CD4-positive, alpha-beta T cell (primary cell): ENCODE measurements around the gene HIVEP3. TPM values are rescaled to one million over a fixed set of nuclear protein-coding genes. Genes with fewer than 3 reads are reported as not detected.

Source experiments
- ATAC-seq: fragments of 200-7000 bp; cut with Tn5 transposase; one replicate; pipeline ENCODE4 v1.10.0; 2022; ENCODE audit warnings: mild to moderate bottlenecking; ENCODE audit not compliant: poor library complexity
- CTCF ChIA-PET: fragments of 350-600 bp; sonication (Branson Sonifier 250); formaldehyde crosslinking; loops from one replicate; lab custom pipeline; 2021; ENCODE audit warnings: antibody characterized with exemption, inconsistent platforms; lab: Charles Lee
- POLR2A ChIA-PET: fragments of 350-600 bp; sonication (Branson Sonifier 250); formaldehyde crosslinking; loops from one replicate; lab custom pipeline; 2021; ENCODE audit warnings: antibody characterized with exemption, inconsistent platforms; lab: Charles Lee
- DNase-seq, 14 experiments: peaks; one replicate each; pipeline ENCODE4 v3.0.0-alpha.2; 2013 to 2020; ENCODE audit warnings: mixed read lengths in 2 of 14
- H3K27ac ChIP-seq, 2 donors: one replicate each; pipeline versions ENCODE4 v1.5.1 to v1.7.0; 2013; ENCODE audit warnings: low read length in 2 of 2, low read depth in 1 of 2, mild to moderate bottlenecking in 1 of 2
- H3K27me3 ChIP-seq, 2 experiments: 1 replicate in 1 of 2; 2 replicates in 1 of 2; pipeline versions ENCODE4 v1.6.1 to v1.7.0; 2013; ENCODE audit warnings: low read length in 2 of 2, control low read depth in 1 of 2, mild to moderate bottlenecking in 1 of 2, moderate library complexity in 1 of 2; ENCODE audit not compliant: insufficient read depth in 2 of 2, control insufficient read depth in 1 of 2
- H3K36me3 ChIP-seq: one replicate; pipeline ENCODE4 v1.6.1; 2013; ENCODE audit warnings: low read length, control low read depth; ENCODE audit not compliant: insufficient read depth
- H3K4me1 ChIP-seq: one replicate; pipeline ENCODE4 v1.6.1; 2013; ENCODE audit warnings: low read length, control low read depth; ENCODE audit not compliant: insufficient read depth
- H3K4me3 ChIP-seq: one replicate; pipeline ENCODE4 v1.5.1; 2013; ENCODE audit warnings: mild to moderate bottlenecking, low read length, moderate library complexity
- H3K9me3 ChIP-seq, 2 experiments: 1 replicate in 1 of 2; 2 replicates in 1 of 2; pipeline versions ENCODE4 v1.6.1 to v1.7.0; 2013; ENCODE audit warnings: low read length in 2 of 2, mild to moderate bottlenecking in 2 of 2, control low read depth in 1 of 2, moderate library complexity in 1 of 2; ENCODE audit not compliant: control insufficient read depth in 1 of 2, insufficient read depth in 1 of 2
- H3K27ac Mint-ChIP-seq: one replicate; pipeline ENCODE4 v1.8.0; 2020; ENCODE audit warnings: mixed read lengths
- H3K27me3 Mint-ChIP-seq: one replicate; pipeline ENCODE4 v1.8.0; 2021; ENCODE audit warnings: mixed read lengths
- H3K36me3 Mint-ChIP-seq: one replicate; pipeline ENCODE4 v1.8.0; 2021; ENCODE audit warnings: low read depth, mixed read lengths
- H3K4me1 Mint-ChIP-seq: one replicate; pipeline ENCODE4 v1.8.0; 2021; ENCODE audit warnings: low read depth, mixed read lengths
- H3K4me3 Mint-ChIP-seq: one replicate; pipeline ENCODE4 v1.8.0; 2020; ENCODE audit warnings: mild to moderate bottlenecking, mixed read lengths
- H3K9me3 Mint-ChIP-seq: one replicate; pipeline ENCODE4 v1.8.0; 2020; ENCODE audit warnings: mixed read lengths
- CTCF ChIP-seq: fragments of 200-600 bp; IDR thresholded peaks from one replicate; pipeline ENCODE4 v1.8.0; 2022; ENCODE audit warnings: antibody characterized with exemption, mild to moderate bottlenecking
- intact Hi-C, 2 experiments: fragments of 100-400 bp; cut with DNase I in 1 of 2; cut with micrococcal nuclease in 1 of 2; formaldehyde crosslinking; loops; one replicate each; pipeline versions ENCODE4 v1.15.1 to v1.9.0; 2023 to 2025; cut with DNase I, micrococcal nuclease
- total RNA-seq, 174 experiments: library from RNA in 2 of 174; stranded (reverse) in 2 of 174; gene quantifications; one replicate each; pipeline ENCODE4 v1.2.3 and lab custom pipeline; 2021 to 2026

The HIVEP3 gene
- total RNA-seq, 2 experiments from 2014 or later: 5.1 to 5.4 TPM

- Mint-ChIP-seq H3K27ac (no peak overlapping the region), H3K9me3 (no peaks in the 10 kb centered on the region), H3K27me3 (no peaks in the 10 kb centered on the region), H3K4me1 (peaks cover 17% of the 10 kb centered on the region), H3K36me3 (no peaks in the 10 kb centered on the region), H3K4me3 (no peak overlapping the region)
- TF ChIP-seq CTCF: no peak
- peaks cover 38% of the 10 kb centered on the region for H3K4me1 ChIP-seq
- H3K27me3 ChIP-seq: no peaks in the 10 kb centered on the region
- no peak overlapping the region for H3K4me3 ChIP-seq
- no peak for DNase-seq
- H3K9me3 ChIP-seq: no peaks in the 10 kb centered on the region
- CTCF ChIA-PET: no interaction called here
- H3K27ac ChIP-seq: no peak overlapping the region
- intact Hi-C loops: no loop called here
- POLR2A ChIA-PET: interaction anchor here (1.1 kb wide), 2 partner anchors 8 to 20 kb away, joined by 3 read pairs; no protein-coding TSS in a partner anchor
- ATAC-seq: no peak
- no peaks in the 10 kb centered on the region for H3K36me3 ChIP-seq
Measured at GRCh38 chr1:41640756-41641474, 277.8 kb downstream of the HIVEP3 start.

GRCh38 chr1:41640141-41640751 lies 278.5 kb downstream of the HIVEP3 start:
- ChIA-PET CTCF (no interaction called here), POLR2A (interaction anchor here (1.1 kb wide), 2 partner anchors 9 to 20 kb away, joined by 3 read pairs; no protein-coding TSS in a partner anchor)
- intact Hi-C loops: no loop called here
- no peak overlapping the region for H3K4me3 ChIP-seq
- no peaks in the 10 kb centered on the region for H3K9me3 Mint-ChIP-seq
- H3K4me3 Mint-ChIP-seq: peak overlapping the region; percentile 44
- H3K4me1 ChIP-seq: peaks cover 38% of the 10 kb centered on the region
- peak in 2 of 14 experiments; percentile 19 to 25 for DNase-seq
- H3K27me3 Mint-ChIP-seq: no peaks in the 10 kb centered on the region
- H3K27ac ChIP-seq: no peak overlapping the region
- H3K9me3 ChIP-seq: no peaks in the 10 kb centered on the region
- H3K27me3 ChIP-seq: no peaks in the 10 kb centered on the region
- H3K36me3 Mint-ChIP-seq: no peaks in the 10 kb centered on the region
- no peaks in the 10 kb centered on the region for H3K36me3 ChIP-seq
- H3K4me1 Mint-ChIP-seq: peaks cover 17% of the 10 kb centered on the region
- TF ChIP-seq CTCF: no peak
- H3K27ac Mint-ChIP-seq: no peak overlapping the region
- peak; percentile 74 for ATAC-seq

- no peaks in the 10 kb centered on the region for H3K27me3 Mint-ChIP-seq
- DNase-seq (peak in 1 of 14 experiments; percentile 11), ATAC-seq (no peak)
- peaks cover 21% of the 10 kb centered on the region for H3K4me1 Mint-ChIP-seq
- no peak for TF ChIP-seq CTCF
- H3K27ac Mint-ChIP-seq: no peak overlapping the region
- Histone ChIP-seq H3K27ac (no peak overlapping the region), H3K36me3 (no peaks in the 10 kb centered on the region), H3K27me3 (no peaks in the 10 kb centered on the region), H3K4me1 (peaks cover 38% of the 10 kb centered on the region), H3K4me3 (no peak overlapping the region), H3K9me3 (no peaks in the 10 kb centered on the region)
- ChIA-PET CTCF (no interaction called here), POLR2A (no interaction called here)
- intact Hi-C loops: no loop called here
- H3K4me3 Mint-ChIP-seq: no peak overlapping the region
- H3K9me3 Mint-ChIP-seq: no peaks in the 10 kb centered on the region
- H3K36me3 Mint-ChIP-seq: no peaks in the 10 kb centered on the region
Measured at GRCh38 chr1:41639332-41639936, 279.3 kb downstream of the HIVEP3 start.
